Pancreas (tissue), 10 donors: ENCODE results near the gene GSE1. TPM values are rescaled to one million over a fixed set of nuclear protein-coding genes. Genes with fewer than 3 reads are reported as not detected.
A peak's percentile ranks its signal among the peaks of the same experiment; 100 is the strongest.

Experiments used
- ATAC-seq, 4 donors: fragments of 200-7000 bp; cut with Tn5 transposase; one replicate each; pipeline versions ENCODE4 v1.8.0 to v1.9.1; 2020; ENCODE audit warnings: mild to moderate bottlenecking in 4 of 4, moderate library complexity in 4 of 4
- DNase-seq, 6 donors: peaks; one replicate each; pipeline ENCODE4 v3.0.0-alpha.2; 2020
- FAIRE-seq: peaks from 2 replicates; lab custom pipeline; 2012; peaks lifted over from hg19 to GRCh38; lab: Jason Lieb, UNC
- H3K27ac ChIP-seq, 4 donors: fragments of 200-600 bp; sonication (generic); 1 replicate in 3 of 4; 2 replicates in 1 of 4; pipeline versions ENCODE4 v1.5.0 to v1.8.0; 2020
- H3K27me3 ChIP-seq, 4 donors: fragments of 200-600 bp; one replicate each; pipeline ENCODE4 v1.8.0; 2021
- H3K36me3 ChIP-seq, 3 donors: fragments of 200-600 bp; sonication (generic) in 1 of 3; one replicate each; pipeline versions ENCODE4 v1.5.0 to v1.8.0; 2020 to 2021
- H3K4me1 ChIP-seq, 3 donors: fragments of 200-600 bp; one replicate each; pipeline ENCODE4 v1.8.0; 2021
- H3K4me3 ChIP-seq, 4 donors: fragments of 200-600 bp; sonication (generic) in 2 of 4; one replicate each; pipeline versions ENCODE4 v1.5.0 to v1.8.0; 2020 to 2021
- H3K9me3 ChIP-seq, 4 donors: fragments of 200-600 bp; one replicate each; pipeline ENCODE4 v1.8.0; 2021
- WGBS, 2 donors: extraction: QIAGEN DNeasy Blood & Tissue Kit; methylation state at CpG; one replicate each; pipeline ENCODE4 v1.1.7; 2013; 5-methylcytosine and 5-hydroxymethylcytosine counted together
- intact Hi-C, 3 donors: fragments of 100-400 bp; cut with DNase I; formaldehyde crosslinking; loops; one replicate each; pipeline versions ENCODE4 v1.11.1 to v1.14.2; 2022
- polyA plus RNA-seq, 2 donors: library from polyadenylated mRNA; stranded (reverse); fragments of 200-250 nt; gene quantifications; one replicate each; pipeline ENCODE4 v1.2.3, GENCODE V29; 2013
- total RNA-seq, 6 donors: library from RNA; stranded (reverse); fragmentation: NEBNext Ultra II Directional in 4 of 6; extraction: Animal tissue kit (Norgen Biotek cat#: 25700) in 4 of 6; gene quantifications; one replicate each; pipeline versions ENCODE4 v1.2.1 to v1.2.4, GENCODE V29; 2021 to 2023
- TF ChIP-seq, protein P1 (sequence below), 4 donors: fragments of 200-600 bp; sonication (generic) in 3 of 4; IDR thresholded peaks; one replicate each; pipeline versions ENCODE4 v1.5.0 to v1.8.0; 2021; ENCODE audit warnings: antibody characterized with exemption in 4 of 4
- donor health status: healthy with polysubstance abuse.
- donor health status: DM: no; HTN: no; CAD: no; lungs with moderate emphysema.
- donor health status: DM: no; HTN: no; CAD: no.
- donor health status: control.
- donor health status: control.
- donor health status: Bipolar disorder and iron deficiency.
- donor health status: DM: yes; HTN: yes; CAD: no.
- donor health status: DM: no; HTN: no; CAD: no.
- donor health status: DM: no; HTN: no; CAD: no.
- donor health status: DM: yes; HTN: yes; CAD: no.

The GSE1 gene
- total and polyA plus RNA-seq, 8 donors: 32.0 to 61.5 (median 41.9) TPM

- DNase-seq (peak in 2 of 6 donors; percentile 57 to 82), FAIRE-seq (no peak), ATAC-seq (no peak)
- 91 to 93% methylated on average over 42 of the region's 42 CpGs for WGBS, 2 donors
- no peaks in the 10 kb centered on the region for H3K9me3 ChIP-seq
- peaks cover 11 to 91% (median 75%) of the 10 kb centered on the region in 3 donors for H3K36me3 ChIP-seq
- intact Hi-C loops: no loop called here
- no peak overlapping the region for H3K4me3 ChIP-seq
- no peak overlapping the region for H3K27ac ChIP-seq
- TF ChIP-seq, protein P1, sequence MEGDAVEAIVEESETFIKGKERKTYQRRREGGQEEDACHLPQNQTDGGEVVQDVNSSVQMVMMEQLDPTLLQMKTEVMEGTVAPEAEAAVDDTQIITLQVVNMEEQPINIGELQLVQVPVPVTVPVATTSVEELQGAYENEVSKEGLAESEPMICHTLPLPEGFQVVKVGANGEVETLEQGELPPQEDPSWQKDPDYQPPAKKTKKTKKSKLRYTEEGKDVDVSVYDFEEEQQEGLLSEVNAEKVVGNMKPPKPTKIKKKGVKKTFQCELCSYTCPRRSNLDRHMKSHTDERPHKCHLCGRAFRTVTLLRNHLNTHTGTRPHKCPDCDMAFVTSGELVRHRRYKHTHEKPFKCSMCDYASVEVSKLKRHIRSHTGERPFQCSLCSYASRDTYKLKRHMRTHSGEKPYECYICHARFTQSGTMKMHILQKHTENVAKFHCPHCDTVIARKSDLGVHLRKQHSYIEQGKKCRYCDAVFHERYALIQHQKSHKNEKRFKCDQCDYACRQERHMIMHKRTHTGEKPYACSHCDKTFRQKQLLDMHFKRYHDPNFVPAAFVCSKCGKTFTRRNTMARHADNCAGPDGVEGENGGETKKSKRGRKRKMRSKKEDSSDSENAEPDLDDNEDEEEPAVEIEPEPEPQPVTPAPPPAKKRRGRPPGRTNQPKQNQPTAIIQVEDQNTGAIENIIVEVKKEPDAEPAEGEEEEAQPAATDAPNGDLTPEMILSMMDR (IDR thresholded peaks at IDR 0.05): no peak
- no peaks in the 10 kb centered on the region for H3K27me3 ChIP-seq
- no peaks in the 10 kb centered on the region for H3K4me1 ChIP-seq
Measured at GRCh38 chr16:85660843-85661739, 48.0 kb downstream of the GSE1 start.

DNA sequence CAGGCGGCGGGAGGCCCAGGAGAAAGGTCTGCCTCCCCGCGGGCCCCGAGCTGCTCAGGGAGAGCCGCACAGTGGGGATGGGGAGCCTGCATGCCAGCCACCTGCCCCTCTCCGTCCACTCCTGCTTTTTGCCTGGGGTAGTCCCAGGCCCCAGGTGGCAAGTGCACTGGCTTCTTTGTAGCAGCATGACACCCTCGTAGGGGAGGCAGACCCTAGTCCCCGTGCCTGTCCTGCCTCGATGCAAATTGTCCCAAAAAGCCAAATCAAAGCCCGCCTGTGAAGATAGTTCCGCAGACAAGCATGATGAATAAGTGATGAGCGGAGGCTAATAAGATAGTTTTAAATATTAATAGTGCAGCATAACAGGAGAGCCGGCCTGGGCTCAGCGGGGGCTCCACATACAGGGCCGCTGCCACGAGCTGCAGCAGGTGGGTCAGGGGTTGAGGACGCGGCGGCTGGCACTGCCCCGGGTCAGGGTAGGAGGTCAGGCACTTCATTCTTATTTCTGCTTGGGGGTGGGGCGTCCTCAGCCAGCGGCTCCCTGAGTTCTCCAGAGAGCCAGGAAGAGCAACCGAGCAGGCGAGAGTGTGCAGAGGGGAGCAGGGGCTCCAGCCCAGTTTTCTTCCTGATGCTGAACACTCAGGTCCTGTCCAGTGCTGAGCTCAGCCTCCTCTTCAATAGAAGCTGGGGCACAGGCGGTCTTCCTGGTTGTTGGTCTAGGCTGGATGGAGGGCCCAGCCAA lies 48.8 kb downstream of the GSE1 start:
- ATAC-seq: no peak
- Histone ChIP-seq H3K27me3 (no peaks in the 10 kb centered on the region), H3K36me3 (peaks cover 13 to 91% (median 75%) of the 10 kb centered on the region in 3 donors), H3K4me3 (no peak overlapping the region), H3K9me3 (no peaks in the 10 kb centered on the region), H3K27ac (no peak overlapping the region), H3K4me1 (no peaks in the 10 kb centered on the region)
- 94% methylated on average over 26 of the region's 26 CpGs for WGBS, 2 donors
- FAIRE-seq: no peak
- TF ChIP-seq, protein P1 (IDR thresholded peaks at IDR 0.05): no peak
- intact Hi-C loops: no loop called here
- DNase-seq: peak in 1 of 6 donors; percentile 36

- ATAC-seq (no peak), DNase-seq (no peak), FAIRE-seq (no peak)
- H3K4me1 ChIP-seq: no peaks in the 10 kb centered on the region
- H3K36me3 ChIP-seq: peaks cover 13 to 91% (median 75%) of the 10 kb centered on the region in 3 donors
- WGBS, 2 donors: 87 to 91% methylated on average over 3 of the region's 3 CpGs
- TF ChIP-seq, protein P1 (IDR thresholded peaks at IDR 0.05): no peak
- no peak overlapping the region for H3K4me3 ChIP-seq
- H3K9me3 ChIP-seq: no peaks in the 10 kb centered on the region
- intact Hi-C loops: no loop called here
- H3K27ac ChIP-seq: no peak overlapping the region
- H3K27me3 ChIP-seq: no peaks in the 10 kb centered on the region
Measured at GRCh38 chr16:85662482-85662812, 49.3 kb downstream of the GSE1 start.

DNA sequence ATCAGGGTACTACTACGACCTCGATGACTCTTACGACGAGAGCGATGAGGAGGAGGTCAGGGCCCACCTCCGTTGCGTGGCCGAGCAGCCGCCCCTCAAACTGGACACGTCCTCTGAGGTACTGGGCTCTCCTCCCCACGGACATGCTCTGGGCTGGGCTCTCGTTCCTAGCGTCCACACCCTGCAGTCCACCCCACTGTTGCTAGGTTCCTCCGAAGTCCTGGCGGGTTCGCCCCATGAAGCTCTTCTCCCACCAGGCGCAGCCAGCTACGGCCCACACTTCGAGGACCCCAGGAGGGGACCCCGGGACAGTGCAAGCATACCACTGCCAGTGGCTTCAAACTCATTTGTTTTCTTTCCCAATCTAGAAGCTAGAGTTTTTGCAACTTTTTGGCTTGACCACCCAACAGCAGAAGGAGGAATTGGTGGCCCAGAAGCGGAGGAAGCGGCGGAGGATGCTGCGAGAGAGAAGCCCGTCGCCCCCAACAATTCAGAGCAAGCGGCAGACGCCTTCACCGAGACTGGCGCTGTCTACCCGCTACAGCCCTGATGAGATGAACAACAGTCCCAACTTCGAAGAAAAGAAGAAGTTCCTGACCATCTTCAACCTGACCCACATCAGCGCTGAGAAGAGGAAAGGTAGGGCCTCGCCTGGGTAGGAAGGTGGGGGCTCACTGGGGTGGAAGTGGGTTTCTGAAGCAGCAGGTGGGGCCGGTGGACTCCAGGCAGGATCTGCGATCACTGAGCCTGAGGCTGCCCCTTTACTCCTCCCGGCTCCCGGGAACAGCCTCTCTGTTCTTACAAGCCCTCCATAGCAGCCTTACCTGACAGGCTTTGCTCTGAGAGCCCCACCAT lies 50.1 kb downstream of the GSE1 start:
- H3K4me1 ChIP-seq: no peaks in the 10 kb centered on the region
- no peaks in the 10 kb centered on the region for H3K27me3 ChIP-seq
- peak in 1 of 6 donors; percentile 40 for DNase-seq
- no peak for FAIRE-seq
- TF ChIP-seq, protein P1 (IDR thresholded peaks at IDR 0.05): no peak
- H3K36me3 ChIP-seq: peaks cover 13 to 91% (median 74%) of the 10 kb centered on the region in 3 donors
- no peak overlapping the region for H3K27ac ChIP-seq
- no peak for ATAC-seq
- H3K4me3 ChIP-seq: no peak overlapping the region
- intact Hi-C loops: no loop called here
- H3K9me3 ChIP-seq: no peaks in the 10 kb centered on the region
- 93 to 95% methylated on average over 38 of the region's 38 CpGs for WGBS, 2 donors
